IMR-90 (cell line): ENCODE measurements around the gene CA12. TPM values are rescaled to one million over a fixed set of nuclear protein-coding genes. Genes with fewer than 3 reads are reported as not detected.

ENCODE experiments used
- ATAC-seq: fragments of 200-7000 bp; cut with Tn5 transposase; 2 replicates; pipeline ENCODE4 v1.9.1; 2020; ENCODE audit warnings: low read depth, mild to moderate bottlenecking, moderate library complexity
- BruUV-seq: library from RNA; stranded (reverse); fragments of 400-500 nt; replicated peaks from 2 replicates; lab custom pipeline; 2021; lab: Mats Ljungman, UMichigan
- CTCF ChIA-PET: fragments of 300-600 bp; formaldehyde crosslinking; extraction: SDS; loops from one replicate; lab custom pipeline; 2021; ENCODE audit warnings: antibody characterized with exemption; lab: Yijun Ruan, JAX
- POLR2A ChIA-PET: fragments of 300-600 bp; sonication (Branson Sonifier 250); formaldehyde crosslinking; loops from one replicate; lab custom pipeline; 2022; ENCODE audit warnings: antibody characterized with exemption; ENCODE audit not compliant: unreplicated experiment; lab: Charles Lee
- DNase-seq: peaks from one replicate; pipeline ENCODE4 v3.0.0; 2013
- H2AFZ ChIP-seq: replicated peaks from 2 replicates; pipeline ENCODE3; 2013; ENCODE audit warnings: low read length, mild to moderate bottlenecking; ENCODE audit not compliant: poor library complexity
- H2AK5ac ChIP-seq: 2 replicates; pipeline ENCODE4 v1.6.1; 2013; ENCODE audit warnings: low read depth, low read length, inconsistent platforms
- H2AK9ac ChIP-seq: replicated peaks from 2 replicates; pipeline ENCODE3; 2013; ENCODE audit warnings: mild to moderate bottlenecking, low read depth, low read length, moderate library complexity; ENCODE audit not compliant: poor library complexity
- H2BK120ac ChIP-seq: 2 replicates; pipeline ENCODE4 v1.6.1; 2013; ENCODE audit warnings: low read depth, low read length, inconsistent platforms
- H2BK15ac ChIP-seq: 3 replicates; pipeline ENCODE4 v1.6.1; 2013; ENCODE audit warnings: low read depth, low read length, inconsistent platforms
- H2BK20ac ChIP-seq: 2 replicates; pipeline ENCODE4 v1.6.1; 2013; ENCODE audit warnings: low read depth, mild to moderate bottlenecking, inconsistent platforms, low read length, moderate library complexity
- H2BK5ac ChIP-seq: 2 replicates; pipeline ENCODE4 v1.6.1; 2013; ENCODE audit warnings: mild to moderate bottlenecking, low read depth, low read length, inconsistent platforms; ENCODE audit not compliant: poor library complexity, severe bottlenecking
- H3K14ac ChIP-seq: replicated peaks from 2 replicates; pipeline ENCODE4 v1.6.1; 2013; ENCODE audit warnings: low read depth, low read length, inconsistent platforms
- H3K18ac ChIP-seq: 2 replicates; pipeline ENCODE4 v1.6.1; 2013; ENCODE audit warnings: low read depth, low read length, control low read depth
- H3K23ac ChIP-seq: 2 replicates; pipeline ENCODE4 v1.6.1; 2013; ENCODE audit warnings: low read depth, low read length, inconsistent platforms
- H3K27ac ChIP-seq: 2 replicates; pipeline ENCODE4 v1.5.1; 2013; ENCODE audit warnings: mild to moderate bottlenecking, control low read depth, low read length; ENCODE audit not compliant: insufficient read depth
- H3K27me3 ChIP-seq: 2 replicates; pipeline ENCODE4 v1.6.1; 2013; ENCODE audit warnings: low read length; ENCODE audit not compliant: control insufficient read depth, insufficient read depth
- H3K36me3 ChIP-seq: 2 replicates; pipeline ENCODE4 v1.6.1; 2013; ENCODE audit warnings: low read length, mixed read lengths; ENCODE audit not compliant: control insufficient read depth, insufficient read depth
- H3K4ac ChIP-seq: 2 replicates; pipeline ENCODE4 v1.6.1; 2013; ENCODE audit warnings: low read depth, low read length, inconsistent platforms
- H3K4me1 ChIP-seq: 2 replicates; pipeline ENCODE4 v1.6.1; 2013; ENCODE audit warnings: low read length, mixed read lengths; ENCODE audit not compliant: control insufficient read depth, insufficient read depth
- H3K4me2 ChIP-seq: 2 replicates; pipeline ENCODE4 v1.6.1; 2013; ENCODE audit warnings: low read depth, mild to moderate bottlenecking, control low read depth, low read length, moderate library complexity
- H3K4me3 ChIP-seq: 2 replicates; pipeline ENCODE4 v1.5.1; 2013; ENCODE audit warnings: low read depth, mild to moderate bottlenecking, control low read depth, low read length, moderate library complexity; ENCODE audit not compliant: insufficient read depth
- H3K56ac ChIP-seq: 2 replicates; pipeline ENCODE4 v1.6.1; 2013; ENCODE audit warnings: low read length, inconsistent platforms; ENCODE audit not compliant: insufficient read depth; ENCODE audit errors: extremely low read depth
- H3K79me1 ChIP-seq, 2 experiments: 2 replicates each; pipeline ENCODE4 v1.6.1; 2013; ENCODE audit warnings: low read length in 2 of 2, inconsistent platforms in 1 of 2, low read depth in 1 of 2
- H3K9ac ChIP-seq: 2 replicates; pipeline ENCODE4 v1.6.1; 2013; ENCODE audit warnings: low read depth, low read length, control low read depth
- H3K9me1 ChIP-seq: 2 replicates; pipeline ENCODE4 v1.6.1; 2013; ENCODE audit warnings: low read length, inconsistent platforms; ENCODE audit not compliant: insufficient read depth
- H3K9me3 ChIP-seq: 2 replicates; pipeline ENCODE4 v1.6.1; 2013; ENCODE audit warnings: low read length; ENCODE audit not compliant: control insufficient read depth, insufficient read depth
- H4K20me1 ChIP-seq: 2 replicates; pipeline ENCODE4 v1.6.1; 2013; ENCODE audit warnings: low read length, inconsistent platforms; ENCODE audit not compliant: insufficient read depth
- H4K5ac ChIP-seq: 2 replicates; pipeline ENCODE4 v1.6.1; 2013; ENCODE audit warnings: mild to moderate bottlenecking, low read depth, low read length, control low read depth
- H4K8ac ChIP-seq, 2 experiments: 2 replicates each; pipeline ENCODE4 v1.6.1; 2013; ENCODE audit warnings: low read depth in 2 of 2, low read length in 2 of 2, control low read depth in 1 of 2, inconsistent platforms in 1 of 2
- H4K91ac ChIP-seq: 2 replicates; pipeline ENCODE4 v1.6.1; 2013; ENCODE audit warnings: low read depth, low read length, inconsistent platforms; ENCODE audit not compliant: insufficient read depth
- BHLHE40 ChIP-seq: fragments of 150-350 bp; IDR thresholded peaks from 2 replicates; pipeline ENCODE4 v1.6.1; 2016; ENCODE audit warnings: mild to moderate bottlenecking, low read depth, low read length
- FOS ChIP-seq: fragments of 150-350 bp; IDR thresholded peaks from 2 replicates; pipeline ENCODE4 v1.6.1; 2016; ENCODE audit warnings: low read depth, low read length
- MAFK ChIP-seq: IDR thresholded peaks from 2 replicates; pipeline ENCODE4 v1.6.1; 2012; ENCODE audit warnings: low read depth, low read length, improper control_type of control experiment
- MXI1 ChIP-seq: IDR thresholded peaks from 2 replicates; pipeline ENCODE4 v1.6.1; 2012; ENCODE audit warnings: low read depth, mild to moderate bottlenecking, low read length, moderate library complexity, borderline replicate concordance
- NFE2L2 ChIP-seq: fragments of 150-350 bp; IDR thresholded peaks from 2 replicates; pipeline ENCODE4 v1.6.1; 2016; ENCODE audit warnings: low read depth, mild to moderate bottlenecking, low read length
- RFX5 ChIP-seq: IDR thresholded peaks from 2 replicates; pipeline ENCODE4 v1.8.0; 2012; ENCODE audit warnings: low read depth, mild to moderate bottlenecking, low read length, moderate library complexity
- SMC3 ChIP-seq: fragments of 150-350 bp; IDR thresholded peaks from 2 replicates; pipeline ENCODE4 v1.6.1; 2016; ENCODE audit warnings: low read depth, mild to moderate bottlenecking, antibody characterized with exemption, low read length, moderate library complexity
- WGBS, 2 experiments: methylation state at CpG; one replicate each; pipeline versions ENCODE4 v1.1.5 to v1.1.7; 2013; ENCODE audit warnings: missing lambda C conversion rate in 2 of 2; ENCODE audit not compliant: insufficient read length in 1 of 2; ENCODE audit errors: extremely low coverage in 2 of 2; 5-methylcytosine and 5-hydroxymethylcytosine counted together
- dilution Hi-C: fragments of 300-500 bp; cut with HindIII; formaldehyde crosslinking; loops from one replicate; pipeline ENCODE4 v1.14.3; 2018; ENCODE audit warnings: low sequenced_read_pairs; ENCODE audit not compliant: unreplicated experiment
- in situ Hi-C: fragments of 300-500 bp; cut with MboI; formaldehyde crosslinking; loops from 3 replicates; pipeline ENCODE4 v1.14.3; 2019; ENCODE audit warnings: low sequenced_read_pairs, inconsistent platforms, mixed read lengths
- intact Hi-C: fragments of 100-400 bp; cut with micrococcal nuclease; formaldehyde crosslinking; loops from 2 replicates; pipeline ENCODE4 v1.10.0; 2022
- polyA plus RNA-seq, 3 experiments: library from polyadenylated mRNA; depleted of rRNA; stranded (reverse); fragments of >200 nt; gene quantifications; 2 replicates each; pipeline ENCODE4 v1.2.3, GENCODE V29; 2012; ENCODE audit warnings: low replicate concordance in 1 of 3
- total RNA-seq: library from RNA; depleted of rRNA; stranded (reverse); fragments of >200 nt; gene quantifications from 2 replicates; pipeline ENCODE4 v1.2.3, GENCODE V29; 2012
- TF ChIP-seq, protein P1 (sequence below): conservative IDR thresholded peaks from 2 replicates; pipeline ENCODE4 v1.5.1; 2012; ENCODE audit warnings: mild to moderate bottlenecking, low read depth, low read length, improper control_type of control experiment
- TF ChIP-seq, protein P2 (sequence below): fragments of 150-350 bp; IDR thresholded peaks from 2 replicates; pipeline ENCODE4 v1.6.1; 2016; ENCODE audit warnings: low read depth, mild to moderate bottlenecking, low read length, moderate library complexity, borderline replicate concordance
- TF ChIP-seq, protein P3 (sequence below): fragments of 150-350 bp; IDR thresholded peaks from 2 replicates; pipeline ENCODE4 v1.6.1; 2017; ENCODE audit warnings: mild to moderate bottlenecking, antibody characterized with exemption, low read length, low read depth

The CA12 gene
- total and polyA plus RNA-seq, 2 of the 4 experiments (the other 2 are of a cell fraction) = 33.7 to 52.6 TPM

DNA sequence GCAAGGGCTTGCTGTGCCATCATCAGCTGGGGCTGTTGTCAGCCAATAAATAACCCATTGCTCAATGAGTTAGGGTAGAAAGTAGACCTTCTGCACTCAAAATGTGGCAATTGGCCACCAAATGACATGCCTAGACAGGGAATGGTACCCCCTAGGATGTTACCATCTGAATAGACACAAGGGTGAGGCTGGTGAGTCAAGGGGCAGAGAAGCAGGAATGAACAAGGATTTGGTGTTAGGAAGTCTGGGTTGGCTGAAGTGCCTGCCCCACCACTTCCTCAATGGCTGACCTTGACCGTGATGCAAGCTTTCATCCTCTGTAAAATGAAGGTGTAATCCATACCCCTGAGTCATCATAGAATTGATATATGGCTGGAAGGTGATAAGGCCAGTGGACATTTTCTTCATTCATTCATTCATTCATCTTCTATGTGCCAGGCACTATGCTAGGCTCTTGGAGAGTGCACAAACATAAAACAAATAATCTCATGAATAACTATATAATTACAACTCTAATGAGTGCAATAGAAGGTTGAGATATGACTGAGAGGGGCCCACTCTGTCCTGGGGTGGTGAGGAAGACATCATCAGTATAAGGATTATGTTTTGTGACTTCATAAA is 4.4 kb upstream of the CA12 start:
- H3K4me2 ChIP-seq = no peak overlapping the region
- H2BK5ac ChIP-seq = no peak overlapping the region
- ATAC-seq (no peak), DNase-seq (no peak)
- intact Hi-C loops (no loop called here), dilution Hi-C loops (no loop called here), in situ Hi-C loops (no loop called here)
- H3K9me1 ChIP-seq = 0 out of 2 replicates have a peak, but pooled peaks cover 5% of the 10 kb centered on the region
- H3K9me3 ChIP-seq = 0 out of 2 replicates have a peak, but pooled peaks cover 3% of the 10 kb centered on the region
- H3K18ac ChIP-seq = no peak overlapping the region
- H4K8ac ChIP-seq = no peak overlapping the region
- no peak overlapping the region for H3K4me3 ChIP-seq
- H3K4ac ChIP-seq = no peak overlapping the region
- H2AFZ ChIP-seq = no peak overlapping the region
- H2BK20ac ChIP-seq = no peak overlapping the region
- no peak overlapping the region for H2BK15ac ChIP-seq
- no CpG with 5 or more reads among the region's 1 CpG for WGBS, 2 experiments
- ChIA-PET CTCF (interaction anchor here (0.7 kb wide), 1 partner anchor 220 kb away, joined by 3 read pairs; no protein-coding TSS in a partner anchor), POLR2A (no interaction called here)
- no peak overlapping the region for H4K5ac ChIP-seq
- no peaks in the 10 kb centered on the region; the same call in 1 of the 2 replicates for H3K27me3 ChIP-seq
- no peaks in the 10 kb centered on the region for H3K79me1 ChIP-seq
- no peak overlapping the region for H2AK5ac ChIP-seq
- H4K91ac ChIP-seq = no peak overlapping the region
- TF ChIP-seq MXI1 (no peak), BHLHE40 (no peak), MAFK (no peak), RFX5 (no peak), SMC3 (no peak), FOS (no peak), NFE2L2 (no peak)
- TF ChIP-seq, protein P1, sequence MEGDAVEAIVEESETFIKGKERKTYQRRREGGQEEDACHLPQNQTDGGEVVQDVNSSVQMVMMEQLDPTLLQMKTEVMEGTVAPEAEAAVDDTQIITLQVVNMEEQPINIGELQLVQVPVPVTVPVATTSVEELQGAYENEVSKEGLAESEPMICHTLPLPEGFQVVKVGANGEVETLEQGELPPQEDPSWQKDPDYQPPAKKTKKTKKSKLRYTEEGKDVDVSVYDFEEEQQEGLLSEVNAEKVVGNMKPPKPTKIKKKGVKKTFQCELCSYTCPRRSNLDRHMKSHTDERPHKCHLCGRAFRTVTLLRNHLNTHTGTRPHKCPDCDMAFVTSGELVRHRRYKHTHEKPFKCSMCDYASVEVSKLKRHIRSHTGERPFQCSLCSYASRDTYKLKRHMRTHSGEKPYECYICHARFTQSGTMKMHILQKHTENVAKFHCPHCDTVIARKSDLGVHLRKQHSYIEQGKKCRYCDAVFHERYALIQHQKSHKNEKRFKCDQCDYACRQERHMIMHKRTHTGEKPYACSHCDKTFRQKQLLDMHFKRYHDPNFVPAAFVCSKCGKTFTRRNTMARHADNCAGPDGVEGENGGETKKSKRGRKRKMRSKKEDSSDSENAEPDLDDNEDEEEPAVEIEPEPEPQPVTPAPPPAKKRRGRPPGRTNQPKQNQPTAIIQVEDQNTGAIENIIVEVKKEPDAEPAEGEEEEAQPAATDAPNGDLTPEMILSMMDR = no peak
- TF ChIP-seq, protein P2, sequence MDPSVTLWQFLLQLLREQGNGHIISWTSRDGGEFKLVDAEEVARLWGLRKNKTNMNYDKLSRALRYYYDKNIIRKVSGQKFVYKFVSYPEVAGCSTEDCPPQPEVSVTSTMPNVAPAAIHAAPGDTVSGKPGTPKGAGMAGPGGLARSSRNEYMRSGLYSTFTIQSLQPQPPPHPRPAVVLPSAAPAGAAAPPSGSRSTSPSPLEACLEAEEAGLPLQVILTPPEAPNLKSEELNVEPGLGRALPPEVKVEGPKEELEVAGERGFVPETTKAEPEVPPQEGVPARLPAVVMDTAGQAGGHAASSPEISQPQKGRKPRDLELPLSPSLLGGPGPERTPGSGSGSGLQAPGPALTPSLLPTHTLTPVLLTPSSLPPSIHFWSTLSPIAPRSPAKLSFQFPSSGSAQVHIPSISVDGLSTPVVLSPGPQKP = no peak
- TF ChIP-seq, protein P3, sequence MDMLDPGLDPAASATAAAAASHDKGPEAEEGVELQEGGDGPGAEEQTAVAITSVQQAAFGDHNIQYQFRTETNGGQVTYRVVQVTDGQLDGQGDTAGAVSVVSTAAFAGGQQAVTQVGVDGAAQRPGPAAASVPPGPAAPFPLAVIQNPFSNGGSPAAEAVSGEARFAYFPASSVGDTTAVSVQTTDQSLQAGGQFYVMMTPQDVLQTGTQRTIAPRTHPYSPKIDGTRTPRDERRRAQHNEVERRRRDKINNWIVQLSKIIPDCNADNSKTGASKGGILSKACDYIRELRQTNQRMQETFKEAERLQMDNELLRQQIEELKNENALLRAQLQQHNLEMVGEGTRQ = no peak
- peaks cover 3% of the 10 kb centered on the region for H3K4me1 ChIP-seq
- no TSS peak for BruUV-seq
- no peak overlapping the region for H2AK9ac ChIP-seq
- no peak overlapping the region for H3K9ac ChIP-seq
- H4K20me1 ChIP-seq = no peaks in the 10 kb centered on the region
- no peak overlapping the region for H2BK120ac ChIP-seq
- no peak overlapping the region for H3K56ac ChIP-seq
- no peak overlapping the region for H3K23ac ChIP-seq
- no peak overlapping the region for H3K14ac ChIP-seq
- no peaks in the 10 kb centered on the region for H3K36me3 ChIP-seq
- H3K27ac ChIP-seq = no peak overlapping the region
